HG02623 (cell line): ENCODE results near the gene SPAM1.
"Not testable (repeated sequence)": the region's sequence is repeated elsewhere in the genome, so short reads cannot be mapped to it uniquely, and the experiment has no call there.

Source experiments
- ATAC-seq: cut with Tn5 transposase; IDR thresholded peaks from one replicate; pipeline ENCODE4 v1.9.1; 2021; ENCODE audit warnings: moderate library complexity; ENCODE audit not compliant: unreplicated experiment

The SPAM1 gene

DNA sequence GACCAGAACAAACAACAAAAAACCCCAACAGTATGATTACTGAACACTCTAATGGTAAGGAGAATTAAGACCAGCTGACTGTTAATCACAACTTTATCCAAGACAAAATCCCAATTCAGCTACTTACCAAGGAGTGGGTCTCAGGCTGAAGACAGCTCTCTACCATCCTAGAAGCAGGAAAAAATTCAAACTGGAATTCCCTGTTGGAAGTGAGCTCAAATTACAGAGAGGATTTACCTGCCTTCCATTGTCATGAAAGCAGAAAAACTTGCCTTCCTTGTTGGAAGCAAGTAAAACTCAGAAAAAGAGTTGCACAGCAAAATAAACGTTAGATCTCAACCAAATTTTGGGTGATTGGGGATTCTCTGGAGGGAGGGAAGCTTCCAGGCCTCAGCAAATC, 20.9 kb downstream of the SPAM1 start:
- no peak for ATAC-seq

DNA sequence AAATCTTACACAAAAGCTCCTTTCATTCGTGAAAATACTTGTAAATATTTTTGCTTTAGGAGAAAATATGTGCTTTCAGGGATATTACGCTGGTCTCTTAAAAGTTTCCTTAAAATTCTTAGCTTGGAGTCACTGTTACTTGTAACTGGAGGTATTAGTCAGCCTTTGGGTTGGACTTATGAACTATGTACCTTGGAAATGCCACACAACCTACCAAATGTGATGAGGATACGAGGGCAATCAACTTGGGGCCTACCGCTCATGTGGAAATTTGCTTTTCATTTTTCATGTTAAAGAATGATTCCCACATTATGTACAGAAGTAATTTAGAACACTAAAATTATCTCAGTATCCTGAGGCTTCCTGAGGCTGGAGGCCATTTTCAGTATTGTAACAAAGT, 23.1 kb downstream of the SPAM1 start:
- ATAC-seq = no peak

DNA sequence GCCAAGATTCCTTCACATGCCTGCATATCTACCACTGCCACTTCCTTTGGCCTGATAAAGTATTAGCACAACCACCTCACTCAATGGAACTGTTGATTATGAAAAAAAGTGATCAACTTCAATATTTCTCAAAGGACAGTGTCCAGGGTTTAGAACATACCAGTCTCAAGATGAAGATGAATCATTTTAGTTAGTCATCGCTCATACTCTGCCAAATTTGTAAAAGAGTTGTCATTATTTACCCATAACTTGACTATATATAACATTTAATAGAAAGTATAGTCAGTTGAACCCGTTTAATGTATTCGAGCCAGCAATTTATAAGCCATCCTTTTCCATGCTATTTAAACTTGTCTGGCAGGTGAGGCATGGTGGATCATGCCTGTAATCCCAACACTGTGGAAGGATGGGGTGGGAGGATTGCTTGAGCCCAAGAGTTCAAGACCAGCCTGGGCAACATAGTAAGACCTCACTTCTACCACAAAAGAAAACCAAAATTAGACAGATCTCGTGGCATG, 33.2 kb downstream of the SPAM1 start:
- ATAC-seq = no peak

DNA sequence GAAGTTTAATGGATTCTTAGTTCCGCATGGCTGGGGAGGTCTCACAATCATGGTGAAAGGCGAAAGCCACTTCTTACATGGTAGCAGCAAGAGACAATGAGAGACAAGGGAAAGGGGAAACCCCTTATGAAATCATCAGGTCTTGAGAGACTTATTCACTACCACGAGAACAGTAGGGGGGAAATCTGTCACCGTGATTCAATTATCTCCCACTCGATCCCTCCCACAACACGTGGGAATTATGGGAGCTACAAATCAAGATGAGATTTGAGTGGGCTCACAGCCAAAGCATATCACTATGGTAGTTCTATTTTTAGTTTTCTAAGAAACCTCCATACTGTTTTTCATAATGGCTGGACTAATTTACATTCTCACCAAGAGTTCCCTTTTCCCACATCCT, 36.7 kb downstream of the SPAM1 start:
- no peak for ATAC-seq

DNA sequence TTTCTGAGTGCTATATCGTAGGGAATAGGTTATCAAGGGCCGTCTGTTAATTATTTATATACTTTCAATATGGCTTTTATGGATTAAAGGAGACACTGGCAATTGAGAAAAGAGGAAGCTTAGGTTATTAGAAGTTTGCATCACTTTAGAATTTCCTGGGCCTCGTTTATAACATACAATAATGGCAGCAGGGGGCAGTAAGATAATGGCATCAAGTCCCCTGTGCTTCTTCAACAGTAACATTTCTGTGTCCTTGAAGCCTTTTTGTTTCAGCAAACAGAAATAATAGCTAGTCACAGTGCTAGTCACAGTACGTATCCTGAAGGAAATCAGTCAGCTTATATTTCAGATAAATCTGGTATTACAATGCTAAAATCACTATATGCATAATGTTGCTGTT, 41.9 kb downstream of the SPAM1 start:
- ATAC-seq = no peak

DNA sequence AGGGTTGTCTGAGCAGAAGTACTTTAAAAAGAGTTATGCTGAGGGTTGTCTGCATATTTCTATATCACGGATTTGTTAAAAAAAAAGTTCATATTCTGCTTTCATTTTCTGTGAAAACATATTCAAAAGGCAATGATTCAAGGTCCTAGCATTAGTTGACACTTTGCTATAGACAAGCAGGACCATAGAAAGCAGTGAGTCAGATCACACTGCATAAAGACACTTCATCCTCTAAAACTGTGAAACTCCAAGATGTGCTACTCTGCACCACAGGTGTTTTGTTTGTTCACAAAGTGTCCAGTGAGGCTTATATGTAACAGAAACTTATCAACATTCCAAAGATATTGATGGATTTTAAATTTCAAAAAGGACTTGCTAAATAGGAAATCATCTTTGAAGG, 47.0 kb downstream of the SPAM1 start:
- no peak for ATAC-seq

DNA sequence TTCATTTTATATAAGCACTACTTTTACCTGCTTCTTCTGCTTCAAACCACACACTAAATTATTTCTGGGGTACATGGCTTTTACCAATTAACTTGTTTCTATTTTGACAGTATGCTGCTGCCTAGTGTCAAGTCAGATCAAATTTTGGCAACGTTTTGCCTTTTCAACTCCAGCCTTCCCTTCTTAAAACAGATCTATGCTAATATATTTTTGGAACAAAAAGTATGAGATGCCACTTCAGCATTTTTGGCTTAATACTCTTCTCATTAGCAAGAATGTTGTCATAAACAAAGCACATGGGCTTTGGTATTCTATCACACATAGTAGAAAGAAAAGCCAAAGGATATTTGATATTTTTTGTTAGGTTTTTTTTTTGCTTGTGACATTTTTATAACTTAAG, 47.8 kb downstream of the SPAM1 start:
- no peak for ATAC-seq

DNA sequence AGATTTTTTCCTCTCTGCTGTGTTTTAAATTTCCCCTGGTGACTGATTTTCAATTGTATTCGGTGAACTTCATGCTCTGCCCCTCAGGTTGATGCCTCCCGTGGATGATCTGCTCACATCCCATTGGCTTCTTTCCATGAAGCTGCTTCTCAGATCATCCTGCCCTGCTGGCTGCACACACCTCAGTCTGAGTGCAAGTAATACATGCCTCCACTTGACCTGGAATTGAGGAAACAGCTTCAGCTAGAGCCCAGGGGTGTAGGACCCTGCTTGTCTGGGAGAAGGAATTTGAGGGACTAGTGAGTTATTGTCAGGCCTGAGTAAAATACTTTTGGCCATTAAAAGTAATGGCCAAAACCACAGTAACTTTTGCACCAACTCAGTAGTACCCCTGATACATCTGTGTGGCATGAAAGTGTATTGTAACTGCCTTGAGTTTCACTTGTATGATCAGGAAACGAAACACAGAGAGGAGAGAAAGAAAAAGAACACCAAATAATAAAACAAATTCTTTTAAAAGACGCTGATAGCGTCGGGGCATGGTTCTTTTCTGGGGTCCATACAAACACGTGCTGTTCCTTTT, 49.4 kb downstream of the SPAM1 start:
- ATAC-seq = no peak

DNA sequence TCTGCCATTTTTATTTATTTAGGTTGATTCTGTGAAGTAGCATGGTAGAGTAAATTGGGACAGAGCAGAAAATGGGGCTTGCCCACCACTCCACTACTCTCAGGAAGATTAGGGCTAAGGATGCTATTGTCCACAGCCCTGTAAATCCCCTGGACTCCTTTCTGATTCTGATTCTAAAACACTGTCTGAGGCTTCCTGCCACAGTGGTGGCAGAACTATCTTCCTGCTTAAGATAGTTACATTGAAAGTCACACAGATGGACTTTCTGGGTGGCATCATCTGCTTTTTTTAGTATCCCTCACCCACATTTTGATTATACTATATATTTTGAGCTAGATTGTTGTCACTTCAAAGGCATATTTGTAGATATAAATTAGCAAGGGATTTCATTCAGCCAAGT, 50.0 kb downstream of the SPAM1 start:
- no peak for ATAC-seq

DNA sequence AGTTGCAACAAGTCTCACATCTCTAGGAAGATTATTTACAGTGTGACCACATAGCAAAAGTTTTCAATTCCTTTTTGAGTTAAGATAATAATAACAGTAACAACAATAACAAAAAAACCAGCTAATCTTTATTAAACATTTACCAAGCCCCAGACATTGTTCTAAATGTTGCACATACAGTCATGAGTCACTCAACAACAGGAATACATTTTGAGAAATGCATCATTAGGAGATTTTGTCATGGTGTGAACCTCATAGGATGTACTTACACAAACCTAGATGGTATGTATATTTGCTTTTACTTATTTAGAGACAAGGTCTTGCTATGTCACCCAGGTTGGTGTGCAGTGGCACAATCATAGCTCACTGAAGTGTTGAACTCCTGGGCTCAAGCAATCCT, 52.0 kb downstream of the SPAM1 start:
- ATAC-seq = no peak

DNA sequence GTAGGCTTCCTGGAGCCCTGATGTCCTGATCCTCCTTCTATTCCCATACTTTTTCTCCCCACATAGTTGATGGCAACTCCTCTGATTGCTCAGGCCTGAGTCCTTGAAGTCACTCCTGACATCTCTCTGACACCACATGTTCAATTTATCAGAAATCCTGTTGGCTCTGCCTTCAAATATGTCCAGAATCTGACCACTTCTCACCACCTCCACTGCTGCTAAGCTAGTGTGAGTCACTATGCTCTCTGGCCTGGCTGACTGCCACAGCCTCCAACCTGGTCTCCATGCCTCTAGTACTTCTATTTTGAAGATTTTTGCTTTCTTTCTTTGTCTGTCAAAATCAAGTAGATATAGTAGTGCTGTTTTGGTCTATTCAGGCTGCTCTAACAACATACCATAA, 54.8 kb downstream of the SPAM1 start:
- no peak for ATAC-seq

DNA sequence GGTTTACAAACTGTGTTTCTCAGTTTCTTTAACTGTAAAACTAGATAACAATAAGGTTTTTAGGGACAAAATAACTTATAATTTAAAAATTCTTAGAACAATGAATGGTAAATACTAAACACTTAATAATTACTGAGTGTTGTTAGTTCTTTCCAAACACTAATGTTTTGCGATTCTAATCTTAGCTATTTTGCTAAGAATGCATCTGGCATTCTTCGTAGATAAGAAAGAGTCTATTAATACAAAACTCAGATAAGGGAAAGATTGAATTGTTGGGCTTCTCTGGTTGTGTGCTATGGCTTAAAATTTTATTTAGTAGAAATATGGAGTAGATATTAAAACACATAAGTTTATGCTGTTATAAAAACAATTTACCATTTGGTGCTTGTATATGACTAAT, 62.4 kb downstream of the SPAM1 start:
- no peak for ATAC-seq

DNA sequence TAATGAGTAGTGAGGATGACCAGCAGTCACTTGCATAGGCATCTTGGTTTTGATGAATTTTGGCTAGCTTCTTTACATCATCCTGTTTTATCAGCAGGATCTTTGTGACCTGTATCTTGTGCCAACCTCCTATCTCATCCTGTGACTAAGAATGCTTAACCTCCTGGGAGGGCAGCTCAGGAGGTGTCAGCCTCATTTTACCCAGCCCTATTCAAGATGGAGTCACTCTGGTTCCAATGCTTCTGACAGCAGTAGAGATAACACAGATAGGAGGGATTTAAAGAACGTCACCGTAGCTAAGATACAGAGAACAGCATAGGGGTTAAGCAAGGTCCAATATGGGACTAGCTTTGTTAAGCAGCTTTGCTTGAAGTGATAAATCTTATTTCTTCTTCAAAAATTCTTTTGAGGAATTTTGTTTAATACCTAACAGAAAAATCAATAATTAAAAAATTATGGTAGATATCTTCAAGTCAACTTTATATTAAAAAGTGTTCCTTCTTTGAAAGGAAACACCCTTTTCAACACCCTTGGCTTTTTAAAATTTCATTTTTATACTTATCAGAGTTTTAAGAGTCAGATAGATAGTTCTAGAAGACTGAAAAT, 68.0 kb downstream of the SPAM1 start:
- ATAC-seq = no peak

DNA sequence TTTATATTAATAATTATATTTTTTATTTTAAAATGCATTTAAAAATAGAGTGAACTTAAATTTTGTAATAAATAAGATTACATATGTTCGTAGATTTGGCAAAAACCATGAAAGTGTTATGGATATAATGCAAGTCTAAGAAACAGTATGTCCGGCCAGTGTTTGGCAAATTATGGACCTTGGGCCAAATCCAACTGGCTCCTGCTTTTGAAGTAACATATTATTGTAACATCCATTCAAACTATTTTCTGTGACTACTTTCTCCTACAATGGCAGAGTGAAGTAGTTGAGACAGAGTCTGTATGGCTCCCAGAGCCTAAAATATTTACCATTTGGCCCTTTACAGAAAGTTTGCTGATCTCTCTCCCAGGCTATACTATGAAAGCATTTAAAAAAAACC, 69.0 kb downstream of the SPAM1 start:
- ATAC-seq = no peak

DNA sequence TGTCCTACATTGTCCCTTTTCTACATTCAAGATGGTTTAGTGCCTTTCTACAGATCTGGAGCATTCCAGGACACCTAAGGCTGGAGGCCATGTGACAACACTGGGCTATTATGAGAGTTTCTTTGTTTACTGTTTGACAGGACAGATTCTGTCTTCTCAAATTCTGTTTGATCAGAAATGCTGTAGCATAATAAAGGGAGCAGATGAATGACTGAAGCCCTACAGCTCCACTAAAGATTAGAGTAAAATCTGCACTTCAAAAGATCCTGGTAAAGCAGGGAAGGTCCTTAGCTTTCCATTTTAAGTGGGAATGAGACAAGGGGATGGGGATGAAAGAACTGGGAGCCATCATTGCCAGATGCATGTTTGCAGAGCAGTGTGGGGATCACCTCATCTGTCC, 69.4 kb downstream of the SPAM1 start:
- no peak for ATAC-seq

DNA sequence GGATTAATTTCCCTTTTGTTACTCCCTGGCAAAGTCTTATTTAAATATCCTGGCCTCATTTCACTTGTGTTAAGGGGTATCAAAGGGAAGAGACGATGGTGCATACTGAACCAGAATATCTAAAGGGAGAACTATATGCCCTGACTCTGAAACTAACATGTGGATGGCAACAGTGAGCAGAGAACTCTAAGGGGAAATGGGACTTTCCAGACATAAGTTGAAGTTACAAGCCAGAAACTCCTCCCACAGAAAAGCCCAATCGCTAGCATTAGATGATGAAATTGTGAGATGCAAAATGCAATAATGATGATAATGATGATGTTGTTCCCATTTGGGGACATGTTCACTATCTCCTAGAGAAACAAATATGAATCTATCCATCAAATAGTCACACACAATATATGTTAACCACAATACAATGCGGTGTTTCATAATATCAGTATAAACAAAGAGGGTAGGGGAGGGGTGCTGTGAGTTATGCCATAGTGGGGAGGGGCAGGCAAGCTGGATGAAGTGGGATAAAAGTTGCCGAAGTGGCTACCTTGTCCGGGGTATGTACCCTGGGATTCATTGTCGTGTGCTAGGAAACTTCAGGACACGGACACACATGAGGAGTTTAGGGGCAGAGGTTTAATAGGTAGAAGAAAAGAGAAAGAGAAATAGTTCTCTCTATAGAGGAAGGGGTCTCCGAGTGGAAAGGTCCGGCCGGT, 70.7 kb downstream of the SPAM1 start:
- no peak for ATAC-seq

DNA sequence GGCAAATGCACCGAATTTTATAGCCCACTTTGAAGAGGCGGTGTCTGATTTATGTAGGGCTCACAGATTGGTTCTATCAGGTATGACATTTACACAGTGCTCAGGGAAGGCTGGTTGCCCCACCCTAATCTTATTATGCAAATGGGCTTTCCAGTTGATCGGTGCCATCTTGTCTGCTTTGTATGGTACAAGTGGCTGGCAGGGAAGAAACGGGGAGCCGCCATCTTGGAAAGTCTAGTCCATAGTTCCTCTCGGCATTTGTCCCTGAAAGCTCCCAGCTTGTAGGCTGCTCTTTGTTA, 71.2 kb downstream of the SPAM1 start:
- ATAC-seq = no peak

DNA sequence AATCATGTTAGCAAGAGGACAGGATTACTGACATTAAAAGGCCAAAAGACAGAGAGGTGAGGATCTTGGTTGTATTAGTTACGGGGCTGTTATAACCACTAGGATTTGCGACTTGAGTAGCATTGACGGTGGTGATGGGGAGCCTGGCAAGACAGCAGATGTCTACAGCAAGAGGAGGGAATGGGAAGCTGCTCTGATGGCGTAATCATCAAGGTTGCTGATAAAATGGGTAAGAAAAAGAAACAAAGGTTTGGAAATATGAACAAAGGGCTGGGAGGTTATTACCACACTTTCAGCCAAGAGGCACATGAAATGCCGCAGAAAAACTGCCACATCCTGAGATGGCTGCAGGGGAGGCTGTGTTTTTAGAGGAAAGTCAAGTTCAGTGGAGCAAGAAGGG, 73.9 kb downstream of the SPAM1 start:
- ATAC-seq = no peak

DNA sequence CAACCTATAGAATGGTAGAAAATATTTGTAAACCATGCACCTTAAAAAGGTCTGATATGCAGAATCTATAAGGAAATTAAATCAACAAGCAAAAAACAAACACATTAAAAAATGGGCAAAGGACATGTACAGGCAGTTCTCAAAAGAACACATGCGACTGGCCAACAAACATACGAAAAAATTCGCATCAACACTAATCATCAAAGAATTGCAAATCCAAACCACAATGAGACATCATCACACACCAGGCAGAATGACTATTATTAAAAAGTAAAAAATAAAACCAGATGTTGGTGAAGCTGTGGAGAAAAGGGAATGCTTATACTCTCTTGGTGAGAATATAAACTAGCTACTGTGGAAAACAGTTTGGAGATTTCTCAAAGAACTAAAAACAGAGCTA, 74.7 kb downstream of the SPAM1 start:
- ATAC-seq = no peak

DNA sequence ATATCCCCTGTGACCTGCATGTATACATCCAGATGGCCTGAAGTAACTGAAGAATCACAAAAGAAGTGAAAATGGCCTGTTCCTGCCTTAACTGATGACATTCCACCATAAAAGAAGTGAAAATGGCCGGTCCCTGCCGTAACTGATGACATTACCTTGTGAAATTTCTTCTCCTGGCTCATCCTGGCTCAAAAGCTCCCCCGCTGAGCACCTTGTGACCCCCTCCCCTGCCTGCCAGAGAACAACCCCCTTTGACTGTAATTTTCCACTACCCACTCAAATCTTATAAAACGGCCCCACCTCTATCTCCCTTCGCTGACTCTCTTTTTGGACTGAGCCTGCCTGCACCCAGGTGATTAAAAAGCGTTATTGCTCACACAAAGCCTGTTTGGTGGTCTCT, 83.3 kb downstream of the SPAM1 start:
- ATAC-seq = not testable (repeated sequence)

DNA sequence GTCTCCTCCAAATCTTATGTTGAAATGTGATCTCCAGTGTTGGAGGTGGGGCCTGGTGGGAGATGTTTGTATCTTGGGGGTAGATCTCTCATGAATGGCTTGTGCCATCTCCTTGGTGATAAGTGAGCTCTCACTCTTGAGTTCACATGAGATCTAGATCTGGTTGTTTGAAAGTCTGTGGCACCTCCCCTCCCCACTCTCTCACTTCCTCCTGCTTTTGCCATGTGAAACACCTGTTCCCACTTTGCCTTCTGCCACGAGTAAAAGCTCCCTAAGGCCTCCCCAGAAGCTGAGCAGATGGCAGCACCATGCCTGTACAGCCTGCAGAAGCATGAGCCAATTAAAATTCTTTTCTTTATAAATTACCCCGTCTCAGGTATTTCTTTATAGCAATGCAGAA, 84.3 kb downstream of the SPAM1 start:
- ATAC-seq = no peak
